Hematopoietic multipotent progenitor cell treated with erythropoietin and hydrocortisone succinate and interleukin-3 and kit ligand, for 17 days (in vitro differentiated cells): Measurements from ENCODE around the gene GNAO1.

Experiments
- DNase-seq: peaks from one replicate; pipeline ENCODE4 v3.0.0-alpha.2; 2015; ENCODE audit warnings: low spot score

Gene GNAO1

GRCh38 chr16:56289862-56290261, 98.6 kb downstream of the GNAO1 start:
- DNase-seq = no peak

- DNase-seq = no peak
Measured at GRCh38 chr16:56294014-56294413, 102.7 kb downstream of the GNAO1 start.

GRCh38 chr16:56294579-56294978, 103.3 kb downstream of the GNAO1 start:
- DNase-seq = no peak

GRCh38 chr16:56295059-56295665, 103.9 kb downstream of the GNAO1 start:
- no peak for DNase-seq

- DNase-seq = no peak
Measured at GRCh38 chr16:56295739-56296527, 104.6 kb downstream of the GNAO1 start.

- no peak for DNase-seq
Measured at GRCh38 chr16:56297684-56298083, 106.4 kb downstream of the GNAO1 start.

GRCh38 chr16:56298116-56298515, 106.8 kb downstream of the GNAO1 start:
- no peak for DNase-seq

GRCh38 chr16:56298948-56299596, 107.8 kb downstream of the GNAO1 start:
- DNase-seq = no peak

GRCh38 chr16:56300242-56300623, 108.9 kb downstream of the GNAO1 start:
- no peak for DNase-seq

- no peak for DNase-seq
Measured at GRCh38 chr16:56300891-56301850, 109.9 kb downstream of the GNAO1 start.

- no peak for DNase-seq
Measured at GRCh38 chr16:56302506-56302905, 111.2 kb downstream of the GNAO1 start.

- DNase-seq = no peak
Measured at GRCh38 chr16:56303066-56303715, 111.9 kb downstream of the GNAO1 start.

- no peak for DNase-seq
Measured at GRCh38 chr16:56303880-56304279, 112.6 kb downstream of the GNAO1 start.

GRCh38 chr16:56305956-56306565, 114.8 kb downstream of the GNAO1 start:
- DNase-seq = no peak

- no peak for DNase-seq
Measured at GRCh38 chr16:56306690-56307533, 115.6 kb downstream of the GNAO1 start.

GRCh38 chr16:56307534-56307873, 116.2 kb downstream of the GNAO1 start:
- no peak for DNase-seq

GRCh38 chr16:56309008-56309407, 117.7 kb downstream of the GNAO1 start:
- DNase-seq = no peak

GRCh38 chr16:56310690-56311089, 119.4 kb downstream of the GNAO1 start:
- DNase-seq = no peak

GRCh38 chr16:56311208-56312027, 120.1 kb downstream of the GNAO1 start:
- no peak for DNase-seq

- no peak for DNase-seq
Measured at GRCh38 chr16:56312028-56312300, 120.7 kb downstream of the GNAO1 start.
